ENCODE results near the gene CATSPER1. TPM values are rescaled to one million over a fixed set of nuclear protein-coding genes. Genes with fewer than 3 reads are reported as not detected.

Gene CATSPER1
- total RNA-seq, 1 donor from 2014 or later, result 3.4 TPM

DNA sequence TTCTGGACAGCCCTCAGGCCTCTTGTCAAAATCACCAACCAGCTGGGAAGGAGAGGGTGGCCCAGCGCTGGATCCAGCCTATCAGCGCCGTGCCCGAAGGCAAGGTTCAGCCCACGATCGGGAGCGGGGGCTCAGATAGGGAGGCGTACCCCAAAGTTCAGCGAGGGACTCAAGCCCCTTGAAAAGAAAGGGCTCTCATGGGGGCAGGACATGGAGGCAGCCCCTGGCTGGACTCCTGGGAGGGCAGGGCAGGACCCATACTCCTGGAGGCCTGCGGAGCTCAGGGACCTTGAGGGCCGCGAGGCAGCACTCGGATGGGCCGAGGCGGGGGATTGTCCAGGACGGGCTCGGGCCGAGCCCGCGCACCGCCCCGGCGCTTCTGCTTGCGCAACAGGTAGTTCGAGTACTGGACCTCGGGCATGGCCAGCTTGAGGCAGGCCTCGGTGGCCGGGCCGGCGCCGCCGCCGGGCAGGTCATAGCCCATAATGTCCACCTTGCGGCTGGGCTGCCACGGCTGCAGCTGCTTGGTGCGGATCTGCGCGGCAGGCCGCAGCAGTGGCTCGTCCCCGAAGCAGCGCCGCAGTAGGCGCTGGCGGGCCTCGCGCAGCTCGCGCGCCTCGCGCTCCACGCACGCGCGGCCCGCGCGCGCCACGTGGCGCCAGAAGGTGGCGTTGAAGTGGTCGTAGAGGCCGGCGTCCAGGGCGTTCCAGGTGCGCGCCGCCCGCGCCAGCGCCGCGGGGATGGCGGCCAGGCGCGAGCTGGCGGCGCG lies 16.1 kb upstream of the CATSPER1 start:
- ATAC-seq (no peak), DNase-seq (no peak)
- H3K4me3 ChIP-seq, result no peak overlapping the region
- no peak overlapping the region for H3K27ac ChIP-seq
- TF ChIP-seq, protein P1, sequence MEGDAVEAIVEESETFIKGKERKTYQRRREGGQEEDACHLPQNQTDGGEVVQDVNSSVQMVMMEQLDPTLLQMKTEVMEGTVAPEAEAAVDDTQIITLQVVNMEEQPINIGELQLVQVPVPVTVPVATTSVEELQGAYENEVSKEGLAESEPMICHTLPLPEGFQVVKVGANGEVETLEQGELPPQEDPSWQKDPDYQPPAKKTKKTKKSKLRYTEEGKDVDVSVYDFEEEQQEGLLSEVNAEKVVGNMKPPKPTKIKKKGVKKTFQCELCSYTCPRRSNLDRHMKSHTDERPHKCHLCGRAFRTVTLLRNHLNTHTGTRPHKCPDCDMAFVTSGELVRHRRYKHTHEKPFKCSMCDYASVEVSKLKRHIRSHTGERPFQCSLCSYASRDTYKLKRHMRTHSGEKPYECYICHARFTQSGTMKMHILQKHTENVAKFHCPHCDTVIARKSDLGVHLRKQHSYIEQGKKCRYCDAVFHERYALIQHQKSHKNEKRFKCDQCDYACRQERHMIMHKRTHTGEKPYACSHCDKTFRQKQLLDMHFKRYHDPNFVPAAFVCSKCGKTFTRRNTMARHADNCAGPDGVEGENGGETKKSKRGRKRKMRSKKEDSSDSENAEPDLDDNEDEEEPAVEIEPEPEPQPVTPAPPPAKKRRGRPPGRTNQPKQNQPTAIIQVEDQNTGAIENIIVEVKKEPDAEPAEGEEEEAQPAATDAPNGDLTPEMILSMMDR (IDR thresholded peaks at IDR 0.05), result no peak
- no peaks in the 10 kb centered on the region for H3K36me3 ChIP-seq
- intact Hi-C loops (cut with DNase I), result no loop called here
- H3K9me3 ChIP-seq, result no peaks in the 10 kb centered on the region
- H3K4me1 ChIP-seq, result no peaks in the 10 kb centered on the region
- no peaks in the 10 kb centered on the region for H3K27me3 ChIP-seq

DNA sequence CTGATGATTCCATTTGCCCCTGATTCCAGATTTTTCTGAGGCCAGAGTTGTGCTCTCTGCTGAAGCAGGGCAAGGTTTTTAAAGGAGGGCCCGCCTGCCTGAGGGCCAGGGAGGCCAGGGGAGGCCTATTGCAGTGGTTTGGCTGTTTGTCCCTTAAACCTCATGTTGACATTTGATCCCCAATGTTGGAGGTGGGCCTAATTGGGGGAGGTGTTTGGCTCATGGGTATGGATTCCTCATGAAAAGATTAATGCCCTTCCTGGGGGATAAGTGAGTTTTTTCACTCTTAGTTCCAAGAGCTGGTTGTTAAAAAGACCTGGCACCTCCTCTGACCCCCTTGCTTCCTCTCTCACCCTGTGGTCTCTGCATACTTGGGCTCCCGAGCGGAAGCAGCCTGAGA lies 13.5 kb upstream of the CATSPER1 start:
- no peak for DNase-seq
- Histone ChIP-seq H3K4me3 (no peak overlapping the region), H3K36me3 (no peaks in the 10 kb centered on the region), H3K9me3 (no peaks in the 10 kb centered on the region), H3K27me3 (no peaks in the 10 kb centered on the region), H3K27ac (no peak overlapping the region), H3K4me1 (no peaks in the 10 kb centered on the region)
- no peak for ATAC-seq
- TF ChIP-seq, protein P1 (IDR thresholded peaks at IDR 0.05), result no peak
- intact Hi-C loops (cut with DNase I), result no loop called here

DNA sequence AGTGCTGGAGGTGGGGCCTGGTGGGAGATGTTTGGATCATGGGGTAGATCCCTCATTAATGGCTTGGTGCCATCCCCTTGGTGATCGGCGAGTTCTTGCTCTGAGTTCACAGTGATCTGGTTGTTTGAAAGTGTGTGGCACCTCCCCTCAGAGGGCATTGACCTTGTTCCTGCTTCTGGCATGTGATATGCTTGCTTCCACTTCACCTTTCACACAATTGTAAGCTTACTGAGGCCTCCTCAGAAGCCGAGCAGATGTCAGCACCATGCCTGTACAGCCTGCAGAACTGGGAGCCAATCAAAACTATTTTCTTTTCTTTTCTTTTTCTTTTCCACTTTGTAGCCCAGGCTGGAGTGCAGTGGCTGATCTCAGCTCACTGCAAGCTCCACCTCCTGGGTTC lies 11.0 kb upstream of the CATSPER1 start:
- TF ChIP-seq, protein P1 (IDR thresholded peaks at IDR 0.05), result no peak
- H3K27ac ChIP-seq, result no peak overlapping the region
- DNase-seq (no peak), ATAC-seq (no peak)
- H3K9me3 ChIP-seq, result no peaks in the 10 kb centered on the region
- H3K4me1 ChIP-seq, result no peaks in the 10 kb centered on the region
- no peak overlapping the region for H3K4me3 ChIP-seq
- intact Hi-C loops (cut with DNase I), result no loop called here
- H3K27me3 ChIP-seq, result no peaks in the 10 kb centered on the region
- no peaks in the 10 kb centered on the region for H3K36me3 ChIP-seq

DNA sequence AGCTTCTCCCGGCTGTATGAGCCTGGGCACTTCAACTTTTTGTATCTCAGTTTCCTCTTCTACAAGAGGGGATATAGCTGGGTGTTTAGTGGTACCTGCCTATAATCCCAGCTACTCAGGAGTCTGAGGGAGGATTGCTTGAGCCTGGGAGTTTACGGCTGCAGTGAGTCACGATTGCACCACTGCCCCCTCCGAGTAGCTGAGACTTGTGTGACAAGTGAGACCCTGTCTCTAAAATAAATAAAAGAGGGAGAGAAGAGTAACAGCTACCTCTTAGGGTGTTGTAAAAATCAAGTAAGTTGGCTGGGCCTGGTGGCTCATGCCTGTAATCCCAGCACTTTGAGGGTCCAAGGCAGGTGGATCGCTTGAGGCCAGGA lies 10.0 kb upstream of the CATSPER1 start:
- Histone ChIP-seq H3K4me1 (no peaks in the 10 kb centered on the region), H3K9me3 (no peaks in the 10 kb centered on the region), H3K27ac (no peak overlapping the region), H3K27me3 (no peaks in the 10 kb centered on the region), H3K36me3 (no peaks in the 10 kb centered on the region), H3K4me3 (no peak overlapping the region)
- ATAC-seq, result no peak
- DNase-seq, result no peak
- intact Hi-C loops (cut with DNase I), result no loop called here
- TF ChIP-seq, protein P1 (IDR thresholded peaks at IDR 0.05), result no peak

DNA sequence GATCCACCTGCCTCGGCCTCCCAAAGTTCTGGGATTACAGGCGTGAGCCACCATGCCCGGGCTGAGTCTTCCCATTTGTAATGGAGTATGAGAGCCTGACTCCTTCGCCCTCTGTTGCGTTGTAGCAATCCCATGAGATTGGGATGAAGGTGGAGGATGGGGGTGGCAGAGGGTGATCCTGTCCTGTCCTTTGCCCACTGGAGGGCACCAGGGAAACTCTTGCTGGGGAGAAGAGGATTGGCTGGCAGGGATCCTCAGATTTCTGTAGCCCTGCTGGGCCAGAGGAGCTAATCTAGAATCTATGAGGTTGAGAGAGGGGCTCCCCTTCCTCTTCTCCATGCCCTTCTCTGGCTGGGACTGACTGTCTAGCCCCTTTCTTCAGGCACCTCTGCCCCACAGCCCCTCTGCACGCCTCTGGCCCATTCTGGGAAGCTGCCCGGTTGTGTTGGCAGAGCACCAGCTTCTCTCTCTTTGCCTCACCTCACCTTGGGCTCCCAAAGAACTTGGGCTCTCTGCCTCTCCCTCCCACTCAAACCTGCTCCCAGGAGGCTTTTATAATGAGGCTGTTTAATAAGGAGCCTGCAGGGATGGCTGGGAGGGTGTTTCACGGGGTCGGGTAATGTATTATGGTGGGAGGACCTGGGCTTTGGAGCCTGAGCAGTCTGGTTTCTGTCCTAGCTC lies 9.5 kb upstream of the CATSPER1 start:
- intact Hi-C loops (cut with DNase I), result no loop called here
- H3K4me1 ChIP-seq, result no peaks in the 10 kb centered on the region
- ATAC-seq (no peak), DNase-seq (no peak)
- TF ChIP-seq, protein P1 (IDR thresholded peaks at IDR 0.05), result no peak
- no peaks in the 10 kb centered on the region for H3K36me3 ChIP-seq
- H3K27ac ChIP-seq, result no peak overlapping the region
- no peaks in the 10 kb centered on the region for H3K27me3 ChIP-seq
- no peak overlapping the region for H3K4me3 ChIP-seq
- H3K9me3 ChIP-seq, result no peaks in the 10 kb centered on the region
